HG03097 (cell line): ENCODE measurements around the gene KRTAP5-3.
"Not testable (repeated sequence)": the region's sequence is repeated elsewhere in the genome, so short reads cannot be mapped to it uniquely, and the experiment has no call there.

ENCODE experiments used
- ATAC-seq: cut with Tn5 transposase; IDR thresholded peaks from one replicate; pipeline ENCODE4 v1.9.1; 2021; ENCODE audit not compliant: unreplicated experiment, low FRiP score

The KRTAP5-3 gene

GRCh38 chr11:1608363-1608762 is at the start of gene KRTAP5-3:
Gene KRTAP5-3, minus strand, starts transcription at chr11:1608463. Its CDS starts 78 bp downstream, at chr11:1608385.
- ATAC-seq: no peak

- no peak for ATAC-seq
Observed at GRCh38 chr11:1656670-1657069, 48.4 kb upstream of the KRTAP5-3 start.

GRCh38 chr11:1656061-1656441 is 47.8 kb upstream of the KRTAP5-3 start:
- no peak for ATAC-seq

- no peak for ATAC-seq
Observed at GRCh38 chr11:1655168-1656060, 47.2 kb upstream of the KRTAP5-3 start.

GRCh38 chr11:1654388-1655167 is 46.3 kb upstream of the KRTAP5-3 start:
- ATAC-seq: no peak

- no peak for ATAC-seq
Observed at GRCh38 chr11:1653541-1654387, 45.5 kb upstream of the KRTAP5-3 start.

- no peak for ATAC-seq
Observed at GRCh38 chr11:1652771-1653540, 44.7 kb upstream of the KRTAP5-3 start.

- ATAC-seq: no peak
Observed at GRCh38 chr11:1652442-1652770, 44.1 kb upstream of the KRTAP5-3 start.

GRCh38 chr11:1652026-1652425 is 43.8 kb upstream of the KRTAP5-3 start:
- ATAC-seq: no peak

GRCh38 chr11:1651411-1651980 is 43.2 kb upstream of the KRTAP5-3 start:
- ATAC-seq: no peak

GRCh38 chr11:1650918-1651262 is 42.6 kb upstream of the KRTAP5-3 start:
- no peak for ATAC-seq

GRCh38 chr11:1650034-1650917 is 42.0 kb upstream of the KRTAP5-3 start:
- ATAC-seq: no peak

- no peak for ATAC-seq
Observed at GRCh38 chr11:1648653-1649420, 40.6 kb upstream of the KRTAP5-3 start.

GRCh38 chr11:1647901-1648652 is 39.8 kb upstream of the KRTAP5-3 start:
- ATAC-seq: no peak

GRCh38 chr11:1646540-1646939 is 38.3 kb upstream of the KRTAP5-3 start:
- not testable (repeated sequence) for ATAC-seq

- ATAC-seq: no peak
Observed at GRCh38 chr11:1645357-1645821, 37.1 kb upstream of the KRTAP5-3 start.

GRCh38 chr11:1644601-1645356 is 36.5 kb upstream of the KRTAP5-3 start:
- no peak for ATAC-seq
